Occipital lobe (tissue), 2 donors: ENCODE data around the gene ZBTB16. TPM values are rescaled to one million over a fixed set of nuclear protein-coding genes. Genes with fewer than 3 reads are reported as not detected.
A peak's percentile ranks its signal among the peaks of the same experiment; 100 is the strongest.

Experiments
- DNase-seq: peaks from one replicate; lab custom pipeline; 2025; lab: John Stamatoyannopoulos, UW
- total RNA-seq: library from RNA; depleted of rRNA; stranded (reverse); fragments of >200 nt; gene quantifications from one replicate; pipeline ENCODE4 v1.2.3, GENCODE V29; 2014

The ZBTB16 gene
- total RNA-seq, 1 donor from 2014 or later, result 9.7 TPM

DNA sequence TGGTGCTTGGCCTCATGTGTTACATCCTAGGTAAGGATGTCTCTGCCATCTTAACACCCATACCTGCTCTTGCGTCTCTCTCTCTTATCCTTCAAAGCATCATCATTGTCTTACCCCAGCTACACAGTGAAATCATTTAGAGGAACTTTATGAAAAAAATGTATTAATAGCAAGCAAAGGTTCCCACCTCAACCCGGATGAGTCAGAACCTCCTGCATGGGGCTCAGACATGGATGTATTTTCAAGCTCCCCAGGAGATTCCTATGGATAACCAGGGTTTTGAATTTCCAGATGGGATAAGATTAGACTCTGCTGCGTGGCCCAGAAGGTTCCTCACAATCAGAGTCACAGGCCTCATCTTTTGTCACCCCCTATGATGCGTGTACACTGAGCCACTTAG is 147.6 kb downstream of the ZBTB16 start:
- no peak for DNase-seq

DNA sequence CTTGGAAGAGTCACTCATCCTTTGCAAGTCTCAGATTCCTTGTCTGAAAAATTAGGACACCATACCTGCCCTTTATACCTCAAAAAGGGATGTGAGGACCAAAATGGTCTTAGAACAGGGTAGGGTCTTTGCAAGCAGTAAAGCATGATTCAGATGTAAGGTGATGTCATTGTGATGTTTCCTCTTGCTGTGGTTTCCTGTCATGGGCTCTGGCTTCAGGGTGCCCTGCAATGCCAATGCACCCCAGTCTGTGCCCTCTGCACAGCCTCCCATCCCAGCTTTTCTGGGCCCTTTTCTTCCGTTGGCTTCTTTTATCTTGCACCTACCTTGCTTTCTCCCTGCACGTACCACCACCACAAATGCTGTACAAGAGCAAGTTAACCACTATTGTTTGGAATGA is 148.9 kb downstream of the ZBTB16 start:
- DNase-seq, result no peak

DNA sequence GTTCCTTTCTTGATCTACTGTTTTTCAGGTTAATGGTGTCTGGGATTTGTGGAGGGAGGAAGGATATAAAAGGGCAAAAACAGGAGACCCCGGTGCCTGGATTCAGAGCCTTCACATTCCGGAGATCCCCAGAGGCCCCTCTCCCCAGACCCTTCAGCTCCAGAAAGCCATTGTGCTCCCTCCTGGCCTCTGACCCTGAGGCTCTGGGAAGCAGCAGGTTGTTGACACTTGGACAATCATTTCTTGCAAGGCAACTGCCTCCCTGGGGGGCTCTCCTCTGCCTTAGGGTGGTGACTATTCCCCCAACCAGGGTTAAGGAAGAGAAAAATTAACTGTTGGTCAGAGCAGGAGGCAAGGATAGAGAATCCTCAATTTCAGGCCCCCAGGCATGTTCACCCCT is 149.8 kb downstream of the ZBTB16 start:
- DNase-seq, result no peak

- DNase-seq, result no peak
These were observed 150.4 kb downstream of the ZBTB16 start for GRCh38 chr11:114209904-114210303.

DNA sequence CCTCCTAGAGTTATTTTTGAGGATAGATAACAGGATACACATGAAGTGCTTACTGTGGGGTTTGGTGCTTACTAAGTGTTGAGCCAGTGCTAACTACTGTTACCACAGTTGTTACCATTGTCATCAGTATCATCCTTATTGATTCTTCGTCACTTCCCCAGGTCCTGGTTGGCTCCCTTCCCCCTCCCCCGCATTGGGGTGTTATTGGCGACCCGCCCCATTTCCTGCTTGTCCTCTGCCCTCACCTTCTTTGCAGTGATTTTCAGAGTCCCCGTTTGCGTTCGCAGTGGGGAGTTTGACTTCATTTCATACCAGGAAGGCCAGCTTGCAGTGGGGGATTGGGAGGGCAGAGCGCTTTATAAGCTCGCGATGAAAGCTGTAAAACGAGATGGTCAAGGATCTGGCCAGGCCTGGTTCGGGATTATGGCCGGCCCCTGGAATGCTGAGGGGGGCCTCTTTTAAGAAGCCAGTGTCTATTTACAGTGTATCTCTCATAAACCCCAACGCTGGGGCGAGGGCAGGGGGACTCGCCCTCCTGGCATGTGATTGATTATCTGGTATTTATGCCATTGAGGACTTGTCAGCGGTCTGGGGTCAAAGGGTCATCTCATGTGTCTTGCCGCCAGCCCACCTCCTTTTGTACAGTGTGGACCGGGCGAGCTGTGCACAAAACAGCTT is 152.1 kb downstream of the ZBTB16 start:
- no peak for DNase-seq

GRCh38 chr11:114213622-114214021 is 154.1 kb downstream of the ZBTB16 start:
- no peak for DNase-seq

DNA sequence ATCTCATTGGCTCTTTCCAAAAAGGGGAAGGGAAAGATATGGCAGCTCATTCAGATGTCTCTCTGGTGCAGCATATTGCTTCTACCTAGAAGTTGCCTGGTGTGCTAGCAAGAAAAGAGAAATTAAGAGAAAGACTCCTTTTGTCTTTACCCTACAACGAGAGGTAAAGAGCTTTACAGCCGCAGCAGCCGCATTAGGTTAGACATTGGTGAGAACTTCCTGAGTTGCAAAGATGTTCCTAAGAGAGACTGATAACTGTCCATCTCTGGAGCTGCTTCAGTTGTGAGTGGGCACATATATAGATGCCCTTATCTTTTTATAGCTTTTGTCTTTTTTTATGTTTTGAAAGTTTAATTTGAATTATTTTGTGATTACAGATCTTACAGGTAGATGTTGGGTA is 155.9 kb downstream of the ZBTB16 start:
- DNase-seq, result no peak

- DNase-seq, result no peak
These were observed 156.6 kb downstream of the ZBTB16 start for GRCh38 chr11:114215871-114216795.

DNA sequence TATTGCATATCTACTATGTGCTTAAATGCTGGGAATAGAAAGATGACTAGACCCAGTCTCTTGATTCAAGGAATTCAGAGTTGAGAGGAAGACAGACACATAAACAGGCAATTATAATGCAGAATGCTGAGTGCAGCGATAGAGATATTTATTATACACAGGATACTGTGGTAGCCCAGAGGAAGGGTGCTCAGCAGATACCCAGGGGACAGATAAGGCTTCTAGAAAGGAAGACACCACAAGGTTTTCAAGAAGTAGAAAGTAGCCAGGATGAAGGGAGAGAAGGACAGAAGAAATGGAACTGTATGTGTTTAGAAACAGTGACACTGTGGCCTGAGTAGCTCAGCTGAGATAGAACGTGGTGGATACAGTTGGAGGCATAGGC is 157.3 kb downstream of the ZBTB16 start:
- DNase-seq, result no peak

- no peak for DNase-seq
These were observed 159.0 kb downstream of the ZBTB16 start for GRCh38 chr11:114218508-114218907.

DNA sequence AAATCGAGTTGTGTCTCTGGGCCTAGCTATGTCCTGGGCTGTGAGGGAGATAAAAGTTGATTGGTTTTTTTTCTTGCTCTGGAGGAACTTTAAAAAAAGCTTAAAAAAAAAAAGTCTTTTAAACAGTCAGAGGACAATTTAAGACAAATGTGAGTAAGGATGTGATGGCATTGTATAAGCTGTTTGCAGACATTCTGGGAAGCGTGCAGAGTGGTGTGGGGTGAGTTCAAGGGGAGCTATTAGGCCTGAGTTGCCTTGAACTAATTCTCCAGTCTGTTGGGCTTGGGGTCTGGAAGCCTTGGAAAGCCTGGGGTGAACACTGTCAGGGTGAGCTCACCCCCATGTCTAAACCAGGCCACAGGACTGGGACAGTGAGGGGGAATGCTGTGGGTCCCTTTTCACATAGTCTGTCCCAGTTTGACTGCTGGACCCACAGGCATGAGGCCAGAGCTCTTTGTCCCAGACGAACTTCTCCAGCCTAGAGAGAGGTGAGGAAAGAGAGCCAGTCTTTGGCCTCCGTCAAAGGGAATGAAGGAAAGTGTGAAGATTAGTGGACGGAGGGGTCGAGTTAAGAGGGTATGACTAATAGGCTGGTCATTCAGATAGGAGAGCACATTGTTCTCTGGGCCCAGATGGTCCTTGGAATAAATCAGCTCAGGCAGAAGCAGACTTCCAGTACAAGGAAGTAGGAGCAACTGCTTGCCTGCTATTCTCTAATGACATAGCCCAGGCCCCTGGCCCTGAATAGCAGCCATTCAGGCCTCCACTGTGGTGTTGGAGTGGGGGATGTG is 160.2 kb downstream of the ZBTB16 start:
- no peak for DNase-seq

GRCh38 chr11:114221037-114221436 is 161.5 kb downstream of the ZBTB16 start:
- DNase-seq, result no peak

DNA sequence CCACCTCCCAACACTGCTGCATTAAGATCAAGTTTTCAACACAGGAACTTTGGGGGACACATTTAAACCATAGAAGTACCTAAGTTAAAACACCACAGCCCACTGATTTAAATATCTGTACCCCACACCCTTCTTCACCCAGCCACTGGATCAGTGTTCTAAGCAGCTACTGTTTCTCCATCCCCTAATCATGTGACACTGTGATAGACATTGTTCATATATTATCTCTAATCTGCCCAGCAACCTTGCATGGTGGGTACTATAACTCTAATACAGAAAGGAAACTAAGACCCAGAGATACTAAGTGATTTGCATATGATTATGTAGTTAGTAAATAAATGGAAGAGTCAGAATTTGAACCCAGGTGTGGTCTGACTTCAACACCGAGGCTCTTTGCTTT is 166.2 kb downstream of the ZBTB16 start:
- no peak for DNase-seq

DNA sequence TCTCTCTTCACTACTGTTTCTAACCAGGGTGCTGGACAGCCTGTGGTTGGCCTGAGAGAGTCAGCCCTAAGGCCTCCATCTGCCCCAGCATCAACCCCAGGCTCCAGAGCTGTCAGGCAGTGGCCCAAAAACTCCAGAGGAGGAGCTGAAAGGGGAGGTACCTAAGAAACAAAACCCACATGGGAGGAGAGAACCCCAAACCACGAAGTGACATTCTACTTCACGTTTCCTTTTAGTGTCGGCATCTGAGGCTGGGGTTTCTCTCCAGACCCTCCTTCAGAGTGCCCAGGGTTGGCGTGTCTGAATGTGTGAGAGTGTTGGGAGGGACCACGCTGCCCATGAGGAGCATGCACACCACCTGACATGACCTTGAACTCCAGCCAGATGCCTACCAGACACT is 166.8 kb downstream of the ZBTB16 start:
- DNase-seq, result no peak

GRCh38 chr11:114228435-114229411 is 169.2 kb downstream of the ZBTB16 start:
- peak; percentile 21 for DNase-seq

- DNase-seq, result no peak
These were observed 170.7 kb downstream of the ZBTB16 start for GRCh38 chr11:114230031-114230704.

- no peak for DNase-seq
These were observed 173.0 kb downstream of the ZBTB16 start for GRCh38 chr11:114232400-114233059.

- DNase-seq, result no peak
These were observed 174.2 kb downstream of the ZBTB16 start for GRCh38 chr11:114233755-114234154.

DNA sequence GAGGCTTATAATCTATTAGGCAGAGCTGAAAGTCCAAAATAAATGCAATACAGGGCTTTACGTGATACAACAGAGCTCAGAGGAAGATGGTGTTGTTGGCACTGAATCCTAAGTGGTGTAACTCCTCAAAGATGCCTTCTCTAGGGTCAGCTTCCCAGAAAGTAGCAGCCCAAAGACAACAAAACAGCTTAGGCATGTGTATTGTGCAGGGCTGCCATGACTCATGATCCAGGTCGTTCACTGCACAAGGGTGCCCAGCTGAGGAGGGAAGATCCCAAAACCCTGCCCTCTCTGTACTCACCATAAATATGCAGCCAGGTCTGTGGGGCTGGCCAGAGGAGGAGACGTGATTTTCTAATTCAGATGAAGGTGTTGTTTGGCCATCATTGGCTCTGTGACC is 177.3 kb downstream of the ZBTB16 start:
- DNase-seq, result no peak
